DMS79 treated with DMSO at 0.1 percent for 48 hours (cell line): ENCODE results near the gene MYH15.

Experiments
- DNase-seq: peaks from one replicate; lab custom pipeline; 2025; lab: John Stamatoyannopoulos, UW

The MYH15 gene

DNA sequence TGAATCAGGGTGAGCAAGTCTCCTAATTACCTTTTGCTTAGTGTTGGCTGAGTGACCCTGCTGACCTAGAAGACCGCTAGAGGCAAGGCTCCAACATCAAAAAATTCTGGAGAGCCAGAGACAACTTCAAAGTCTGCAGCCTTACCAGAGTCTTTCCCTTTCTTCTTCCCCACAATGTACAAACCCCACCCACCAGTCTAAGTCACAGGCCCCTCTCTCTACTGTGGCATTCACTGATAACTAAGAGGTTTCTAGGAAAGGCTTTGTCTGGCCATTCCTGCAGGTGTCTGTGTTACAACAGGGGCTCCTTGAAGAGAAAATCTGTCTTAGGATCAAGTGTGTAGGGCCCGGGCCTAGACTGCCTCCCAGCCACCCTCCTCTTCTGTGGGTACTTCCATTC, 525 bp downstream of the MYH15 start:
- DNase-seq, result no peak

DNA sequence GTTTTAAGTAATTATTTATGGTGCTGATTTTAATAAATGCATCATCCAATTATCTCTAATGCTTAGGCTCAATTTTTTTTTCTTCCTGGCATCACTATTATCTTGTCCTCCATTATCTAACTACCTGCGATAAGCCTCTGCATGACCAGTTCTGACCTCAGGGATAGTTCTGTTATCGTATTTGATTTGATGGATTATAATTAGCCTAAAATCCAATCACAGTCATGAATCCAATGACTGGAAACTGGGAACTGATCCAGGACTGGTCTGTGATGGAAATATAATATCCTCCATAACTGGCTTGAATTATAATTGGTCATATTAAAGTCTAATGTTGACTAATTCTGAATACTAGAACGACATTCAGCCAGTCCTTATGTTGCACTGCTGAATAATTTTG, 1.1 kb downstream of the MYH15 start:
- no peak for DNase-seq

DNA sequence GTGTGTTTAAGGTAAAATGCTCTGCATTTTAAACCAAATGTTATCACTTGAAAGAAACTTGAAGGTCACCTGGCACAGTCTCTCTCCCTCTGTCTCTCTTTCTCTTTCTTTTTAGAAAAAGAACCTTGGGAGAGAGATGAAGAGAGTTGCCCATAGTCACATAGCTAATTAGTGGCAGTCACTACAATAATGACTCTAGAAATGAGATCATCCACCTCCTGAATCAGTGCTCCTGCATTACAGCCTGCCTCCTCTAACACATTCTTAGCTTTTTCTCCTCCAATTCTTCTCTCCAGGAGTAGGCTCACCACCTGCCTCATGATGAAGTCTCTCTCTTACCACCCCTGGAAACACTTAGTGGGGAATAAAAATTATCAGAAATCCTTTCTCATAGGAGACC, 2.5 kb downstream of the MYH15 start:
- DNase-seq, result no peak

DNA sequence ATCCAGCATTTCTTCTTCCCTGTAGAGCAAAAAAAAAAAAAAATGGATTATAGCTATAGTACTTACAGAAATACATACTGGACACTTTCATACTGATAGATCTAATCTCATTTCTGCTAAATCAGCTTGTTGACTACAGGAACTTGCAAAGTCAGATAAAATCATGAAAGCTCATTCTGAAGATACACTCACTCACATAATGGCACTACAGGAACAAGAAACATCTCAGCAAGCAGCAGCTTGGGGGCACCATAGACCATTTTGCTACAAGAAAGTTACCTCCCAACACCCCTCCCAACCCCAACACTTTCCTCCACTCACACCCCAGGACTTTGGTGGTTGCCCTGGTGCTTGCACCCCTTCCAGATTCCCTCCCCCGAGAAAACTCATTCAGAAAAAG, 4.6 kb downstream of the MYH15 start:
- no peak for DNase-seq

DNA sequence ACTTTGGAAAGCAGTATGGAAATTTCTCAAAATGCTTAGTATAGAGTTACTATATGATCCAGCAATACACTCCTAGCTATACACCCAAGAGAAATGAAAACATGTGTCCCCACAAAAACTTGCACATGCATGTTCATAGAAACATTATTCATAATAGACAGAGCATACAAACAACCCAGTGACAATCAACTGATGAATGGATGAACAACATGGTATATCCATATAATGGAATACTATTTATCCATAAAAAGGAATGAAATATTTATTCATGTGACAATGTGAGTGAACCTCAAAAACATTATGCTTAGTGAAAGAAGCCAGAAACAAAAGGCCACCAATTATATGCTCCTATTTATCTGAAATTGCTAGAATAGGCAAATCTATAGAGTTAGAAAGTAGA, 6.7 kb downstream of the MYH15 start:
- no peak for DNase-seq

DNA sequence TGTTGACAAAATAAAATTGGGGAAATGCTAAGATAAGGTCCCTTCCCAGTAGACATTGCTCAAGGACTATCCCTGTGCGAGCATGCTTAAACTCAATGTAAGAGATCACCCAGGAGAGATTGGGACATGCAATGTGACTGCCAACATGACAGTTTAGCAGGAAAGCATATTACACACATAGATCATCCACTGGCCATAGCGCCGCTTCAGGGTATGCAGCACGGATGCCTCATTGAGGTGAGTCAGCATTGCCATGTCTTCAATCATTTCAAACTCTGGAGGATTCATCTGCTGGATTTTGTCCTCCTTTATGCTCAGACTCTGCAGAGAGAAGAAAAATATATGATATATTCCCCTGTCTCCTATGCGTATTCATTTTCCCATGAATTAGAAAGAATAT, 8.9 kb downstream of the MYH15 start:
- no peak for DNase-seq

DNA sequence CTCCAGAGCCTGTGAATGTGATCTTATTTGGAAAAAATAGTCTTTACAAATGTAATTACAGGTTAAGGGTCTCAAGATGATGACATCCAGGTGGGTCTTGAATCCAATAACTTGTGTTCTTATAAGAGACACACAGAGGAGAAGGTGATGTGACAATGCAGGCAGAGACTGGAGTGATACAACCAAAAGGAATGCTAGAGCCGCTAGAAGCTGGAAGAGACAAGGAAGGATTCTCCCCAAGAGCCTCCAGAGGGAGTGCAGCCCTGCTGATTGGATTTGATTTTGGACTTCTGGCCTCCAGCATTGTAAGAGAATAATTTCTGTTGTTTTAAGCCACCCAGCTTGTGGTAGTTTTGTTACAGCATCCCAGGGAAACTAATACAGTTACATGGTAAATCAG, 9.7 kb downstream of the MYH15 start:
- no peak for DNase-seq

DNA sequence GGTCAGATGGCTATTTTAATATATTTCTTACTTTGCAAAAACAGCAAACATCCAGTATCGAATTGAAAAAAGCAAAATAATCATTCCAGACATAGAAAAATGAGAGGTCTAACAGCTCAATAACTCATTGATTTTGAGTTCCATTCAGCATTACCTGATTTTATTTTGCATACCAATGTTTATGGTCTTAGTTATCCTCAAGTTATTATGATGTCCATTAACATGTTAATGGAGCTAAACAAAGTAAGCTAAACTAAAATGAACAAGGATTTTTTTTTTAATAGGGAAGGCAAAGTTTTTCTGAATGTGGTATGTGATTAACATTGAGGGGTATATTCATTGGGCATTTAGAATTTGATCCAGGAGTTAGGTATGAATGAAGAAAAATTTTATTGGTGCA, 13.1 kb downstream of the MYH15 start:
- DNase-seq, result no peak

DNA sequence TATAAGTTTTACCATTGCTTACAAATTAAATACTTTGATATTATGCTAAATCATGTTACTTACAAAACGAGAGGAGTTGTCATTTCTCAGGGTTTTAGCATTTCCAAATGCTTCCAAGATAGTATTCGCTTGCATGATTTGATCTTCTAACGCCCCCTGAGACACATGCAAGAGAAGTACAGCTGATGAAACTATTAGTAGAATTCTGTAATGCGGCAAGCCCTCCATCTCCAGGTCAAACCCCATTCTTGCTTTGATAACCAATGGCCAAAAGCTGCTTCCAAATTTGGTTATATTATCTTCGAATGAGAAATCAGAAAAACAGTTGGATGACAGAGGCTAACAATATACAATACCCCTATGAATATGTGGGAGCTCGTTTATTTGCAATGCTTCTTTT, 14.7 kb downstream of the MYH15 start:
- DNase-seq, result no peak

DNA sequence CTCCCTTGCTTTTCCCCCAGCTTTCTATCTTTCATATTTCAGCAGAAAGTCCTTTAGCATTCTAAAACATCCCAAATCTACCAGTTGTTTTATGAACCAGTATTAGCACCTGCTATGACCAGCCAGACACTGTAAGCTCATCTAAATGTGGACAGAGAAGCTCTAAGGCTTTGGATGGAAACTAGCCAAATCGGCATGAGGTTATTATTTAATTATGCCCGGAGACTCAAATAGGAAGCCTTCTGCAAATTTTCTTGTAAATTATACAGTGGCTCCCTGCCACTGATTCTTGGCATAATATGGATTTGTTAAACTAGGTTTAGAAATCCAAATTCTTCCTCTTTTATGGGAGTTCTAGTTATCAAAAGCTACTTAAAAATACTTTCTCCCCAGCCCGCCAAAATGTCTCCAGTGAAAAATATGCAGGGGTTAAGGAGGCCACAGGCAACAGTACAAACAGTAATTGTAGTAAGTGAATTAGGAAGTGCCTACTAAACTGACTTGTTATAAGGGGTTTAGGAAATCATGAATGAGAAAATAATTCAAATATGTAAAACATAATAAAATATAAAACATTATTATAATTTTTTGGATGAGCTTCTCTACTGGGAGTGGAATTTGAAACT, 15.4 kb downstream of the MYH15 start:
- DNase-seq, result no peak

DNA sequence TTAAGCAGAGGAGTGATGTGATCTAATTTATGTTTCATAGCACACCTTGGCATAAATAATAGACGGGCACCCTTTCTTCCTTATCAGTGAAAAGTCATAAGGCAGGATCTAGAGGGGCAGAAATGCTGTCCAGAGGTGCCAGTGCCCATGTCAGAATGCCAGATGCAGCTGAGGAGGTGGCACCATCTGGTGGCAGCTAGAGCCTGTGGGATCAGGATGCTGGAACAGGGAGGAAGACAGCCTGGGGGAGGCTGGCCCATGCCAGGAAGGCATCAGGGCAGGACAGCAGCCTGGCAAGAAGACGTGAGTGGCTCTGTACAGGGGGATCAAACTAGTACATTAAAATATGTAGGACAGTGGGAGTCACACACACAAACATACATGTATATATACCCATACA, 16.5 kb downstream of the MYH15 start:
- no peak for DNase-seq

DNA sequence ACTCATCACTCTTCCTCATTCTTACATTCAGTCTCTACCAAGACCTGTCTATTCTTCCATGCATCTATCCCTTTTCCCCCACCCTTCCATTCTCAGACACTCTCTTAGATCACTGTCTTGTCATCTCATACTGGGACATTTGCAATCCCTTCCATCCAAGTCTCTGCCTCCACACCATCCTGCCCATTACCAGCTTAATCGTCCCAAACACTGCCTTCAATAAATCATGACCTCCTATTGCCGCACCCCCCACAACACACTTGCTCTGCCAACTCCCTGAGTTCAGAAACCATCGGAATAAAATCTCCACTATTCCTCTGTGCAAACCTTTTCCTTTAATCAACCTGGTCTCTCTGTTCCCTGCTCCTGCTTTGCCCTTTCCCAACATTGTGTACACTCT, 18.9 kb downstream of the MYH15 start:
- no peak for DNase-seq

DNA sequence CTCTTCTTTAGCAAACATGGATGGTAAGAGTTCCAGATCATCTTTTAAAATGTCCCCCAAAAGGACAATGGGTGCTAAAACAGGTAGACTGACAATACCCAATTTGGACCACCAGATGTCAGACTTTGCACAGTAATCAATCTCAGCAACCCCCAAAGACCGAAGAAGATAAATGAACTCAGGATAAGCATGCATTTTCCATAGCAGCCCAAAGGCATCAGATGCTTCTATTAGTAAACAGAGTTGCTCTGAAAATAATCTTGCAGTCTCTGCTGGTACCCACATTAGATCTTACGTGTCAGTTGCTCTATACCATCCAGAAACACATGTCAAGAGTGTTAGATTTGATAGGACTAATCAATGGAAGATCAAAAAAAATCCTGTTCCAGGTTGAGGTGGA, 20.6 kb downstream of the MYH15 start:
- DNase-seq, result peak; percentile 46

DNA sequence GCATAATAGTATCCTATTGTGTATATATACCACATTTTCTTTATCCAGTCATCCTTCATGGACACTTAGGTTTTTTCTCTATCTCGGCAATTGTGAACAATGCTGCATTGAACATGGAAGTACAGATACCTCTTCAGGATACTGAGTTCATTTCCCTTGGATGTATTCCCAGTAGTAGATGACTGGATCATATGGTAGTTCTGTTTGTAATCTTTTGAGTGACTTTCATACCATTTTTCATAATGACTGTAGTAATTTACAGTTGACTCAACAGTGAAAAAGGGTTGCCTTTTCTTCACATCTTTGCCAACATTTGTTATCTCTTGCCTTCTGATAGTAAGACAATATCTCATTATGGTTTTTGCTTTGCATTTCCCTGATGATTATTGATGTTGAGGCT, 21.8 kb downstream of the MYH15 start:
- no peak for DNase-seq

DNA sequence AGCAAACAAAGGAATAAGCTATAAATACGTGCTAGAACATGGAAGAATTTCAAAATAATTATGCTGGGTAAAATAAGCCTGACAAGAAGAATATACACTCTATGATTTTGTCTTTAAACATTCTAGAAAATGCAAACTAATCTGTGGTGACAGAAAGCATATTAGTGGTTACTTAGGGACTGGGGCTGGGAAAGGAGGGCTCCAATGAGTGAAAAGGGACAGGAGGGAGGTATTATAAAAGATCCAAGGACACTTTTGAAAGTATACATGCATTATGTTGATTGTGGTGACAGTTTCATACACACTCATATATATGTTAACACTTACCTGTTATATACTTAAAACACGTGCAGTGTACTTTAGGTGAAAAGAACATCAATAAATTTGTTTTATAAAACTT, 23.0 kb downstream of the MYH15 start:
- no peak for DNase-seq

DNA sequence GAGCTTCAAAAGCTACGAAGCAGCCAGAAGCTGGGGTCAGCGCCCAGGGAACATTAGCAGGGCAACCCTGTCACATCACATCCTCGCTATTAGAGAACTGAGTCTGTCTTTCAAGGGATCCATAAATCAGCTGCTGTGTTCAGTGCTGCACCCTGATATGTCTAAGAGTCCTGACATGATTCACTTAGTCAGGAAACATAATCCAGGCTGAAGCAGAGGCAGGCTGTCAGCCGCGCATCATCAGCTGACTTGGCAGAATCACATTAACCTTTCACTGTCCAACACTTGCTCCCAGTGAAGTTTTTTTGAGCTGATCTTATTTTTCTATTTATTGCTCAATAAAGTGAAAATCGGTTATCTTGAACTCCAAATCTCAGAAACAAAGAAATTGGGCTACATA, 23.5 kb downstream of the MYH15 start:
- DNase-seq, result no peak

DNA sequence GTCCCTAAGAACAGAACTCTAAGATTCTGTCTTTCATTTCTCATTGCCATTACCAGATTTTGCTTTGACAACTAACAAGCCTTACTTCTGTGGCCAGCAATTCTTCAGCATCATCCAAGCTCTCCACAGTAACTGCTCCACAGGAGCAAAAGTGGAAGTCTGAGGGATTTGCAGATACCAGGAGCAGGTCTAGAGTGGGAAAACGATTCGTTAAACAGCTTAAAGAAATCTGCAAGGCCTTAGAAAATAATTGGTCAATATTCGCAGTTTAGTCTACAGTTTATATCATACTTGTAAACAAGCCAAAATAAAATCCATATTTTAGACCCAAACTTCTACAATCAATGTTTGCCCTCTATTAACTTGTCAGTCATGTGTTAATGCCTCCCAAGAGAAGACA, 24.1 kb downstream of the MYH15 start:
- DNase-seq, result no peak

DNA sequence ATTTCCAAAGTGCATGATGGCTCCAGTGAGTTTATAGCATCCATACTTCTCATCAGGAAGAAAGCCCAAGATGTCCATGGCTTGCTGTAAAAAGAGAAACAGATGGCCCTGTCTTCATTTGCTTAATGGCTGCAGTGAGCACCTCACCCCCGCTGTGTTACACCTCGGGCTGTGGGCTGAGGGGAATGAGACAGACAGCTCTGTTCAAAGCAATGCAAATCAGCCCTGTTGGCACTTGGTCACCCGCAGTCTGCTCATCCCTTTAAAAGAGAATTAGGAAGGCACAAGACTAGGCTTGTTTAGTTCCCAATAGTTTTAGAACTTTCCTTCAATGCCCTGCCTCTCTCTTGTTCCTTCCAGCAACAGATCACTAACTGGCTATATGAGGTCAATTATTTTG, 25.2 kb downstream of the MYH15 start:
- no peak for DNase-seq

DNA sequence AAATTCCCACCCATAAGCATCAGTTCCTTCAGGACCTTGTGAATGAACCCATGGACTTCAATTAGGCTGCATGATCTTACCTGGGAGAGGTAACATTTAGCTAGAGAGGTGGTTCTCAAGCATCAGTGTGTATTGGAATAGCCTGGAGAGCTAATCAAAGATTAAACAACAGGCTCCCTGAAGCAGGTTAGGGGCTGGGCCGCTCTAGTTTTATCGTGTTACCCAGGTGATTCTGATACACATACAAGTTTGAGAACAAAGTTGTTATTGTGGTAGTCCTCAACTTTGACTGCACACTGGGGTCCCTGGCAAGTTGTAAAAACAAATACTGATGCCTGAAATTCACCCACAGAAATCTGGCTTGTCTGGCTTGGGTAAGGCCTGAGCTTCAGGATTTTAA, 31.2 kb downstream of the MYH15 start:
- DNase-seq, result no peak

DNA sequence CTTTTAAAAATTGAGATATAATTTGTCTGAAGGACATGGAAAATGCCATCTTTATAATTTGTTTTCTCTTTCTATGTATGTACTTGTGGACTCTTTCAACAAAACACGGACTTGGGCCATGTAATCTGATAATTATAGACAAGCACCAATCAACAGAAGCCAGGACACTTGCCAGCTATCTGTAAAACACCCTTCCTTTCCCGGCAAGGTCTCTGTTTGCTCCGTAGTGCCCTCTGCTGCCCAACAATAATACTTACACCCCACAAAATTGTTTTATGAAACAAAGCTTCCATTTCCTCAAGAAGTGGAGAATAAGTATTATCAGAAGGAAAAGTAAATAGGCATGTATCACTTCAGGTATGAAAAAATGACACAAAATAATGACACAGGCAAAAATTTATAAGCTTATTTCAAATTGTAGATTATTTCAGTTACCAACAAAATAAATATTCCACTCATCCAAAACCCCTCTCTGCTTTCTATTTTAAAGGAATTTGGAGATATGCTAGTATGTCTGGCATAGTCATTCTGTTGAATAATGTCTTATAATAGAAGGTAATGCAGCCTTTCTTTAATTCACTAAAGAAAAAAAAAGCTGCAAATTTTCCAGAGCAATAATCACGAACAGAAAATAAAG, 32.8 kb downstream of the MYH15 start:
- DNase-seq, result peak; percentile 61

DNA sequence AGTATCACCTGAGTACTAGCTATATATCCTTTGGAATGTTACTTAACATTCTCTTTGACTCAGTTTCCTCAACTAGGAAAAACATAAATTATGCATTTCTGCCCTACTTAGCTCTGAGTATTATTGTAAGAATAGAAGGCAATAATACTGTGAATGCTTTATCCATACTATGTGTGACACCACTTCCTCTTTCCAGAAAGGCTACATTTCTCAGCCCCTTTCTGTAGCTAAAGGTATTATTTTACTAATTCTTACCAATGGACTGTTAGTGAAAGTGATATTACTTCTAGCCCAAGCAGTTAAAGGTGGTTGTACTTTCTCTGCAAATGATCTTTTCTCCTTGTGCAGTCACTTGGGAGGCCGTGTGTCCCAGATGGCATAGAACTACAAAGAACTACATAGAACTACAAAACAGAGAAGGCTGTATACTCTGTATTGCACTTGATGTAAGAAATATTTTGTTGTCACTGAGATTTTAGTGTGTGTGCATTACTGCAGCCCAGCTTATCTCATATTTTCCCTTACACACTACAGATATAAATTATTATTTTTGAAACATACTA, 35.1 kb downstream of the MYH15 start:
- no peak for DNase-seq

DNA sequence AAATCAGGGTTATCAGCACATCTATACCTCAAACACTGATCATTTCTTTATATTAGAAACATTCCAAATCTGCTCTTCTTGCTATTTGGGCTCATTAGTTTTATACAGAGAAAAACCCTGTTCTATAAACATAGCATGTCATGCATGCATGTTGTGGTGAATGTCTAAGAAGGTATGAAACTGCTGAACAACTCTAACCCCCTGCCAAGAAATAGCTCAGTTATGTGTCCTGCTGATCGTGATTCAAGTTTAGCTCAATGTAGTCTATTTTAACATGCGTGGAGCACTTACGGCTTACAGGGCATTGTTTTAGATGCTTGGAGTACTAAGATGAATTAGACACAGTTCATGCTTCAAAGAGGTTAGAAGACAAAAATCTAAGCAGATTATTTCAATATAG, 35.8 kb downstream of the MYH15 start:
- no peak for DNase-seq

DNA sequence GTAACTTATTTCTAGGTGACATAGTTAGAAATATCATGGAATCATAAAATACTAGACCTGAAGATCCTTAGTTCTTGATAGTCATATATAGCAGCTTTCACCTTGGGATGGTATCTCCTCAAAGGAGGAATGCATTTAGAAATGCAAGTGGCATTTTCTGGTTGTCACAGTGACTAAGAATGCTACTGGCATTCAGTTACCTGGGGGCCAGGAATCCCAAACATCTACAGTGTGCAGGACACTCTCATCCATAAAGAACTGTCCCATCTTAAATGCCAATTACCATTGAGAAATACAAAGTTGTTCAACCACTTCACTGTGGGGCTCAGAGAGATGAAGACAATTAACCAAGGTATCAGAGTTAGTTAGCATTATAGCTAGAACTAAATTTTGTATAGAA, 36.7 kb downstream of the MYH15 start:
- DNase-seq, result no peak

DNA sequence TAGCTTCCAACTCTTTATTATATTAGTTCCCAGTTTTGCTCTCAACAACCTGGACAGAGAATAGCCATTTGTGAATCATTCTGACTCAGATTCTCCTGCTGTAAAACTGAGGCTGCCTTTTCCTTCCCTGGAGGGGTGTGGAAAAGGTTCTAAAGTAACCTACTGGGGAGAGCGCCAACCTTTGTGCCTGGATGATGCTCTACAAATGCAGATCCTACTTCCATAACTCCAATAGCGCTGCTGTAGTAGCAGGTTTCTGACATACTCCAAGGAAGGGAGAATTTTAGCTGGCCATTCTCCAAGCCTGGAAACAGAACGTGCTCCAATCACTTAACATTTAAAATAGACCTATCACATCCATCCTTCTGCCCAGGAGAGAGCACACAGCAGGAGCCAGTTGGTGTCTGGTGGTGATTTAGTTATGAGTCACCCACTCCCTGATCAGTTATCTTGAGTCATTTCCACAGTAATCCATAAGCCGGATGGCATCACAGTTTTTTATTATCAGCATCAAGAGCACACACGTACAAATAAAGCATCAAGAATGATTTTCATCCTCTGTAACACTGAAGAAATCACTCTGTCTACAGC, 38.3 kb downstream of the MYH15 start:
- no peak for DNase-seq
